Ectodermal cell (in vitro differentiated cells): ENCODE data around the gene SREBF1.

ENCODE experiments used
- H3K27ac ChIP-seq: 2 replicates; pipeline ENCODE4 v1.7.0; 2013; ENCODE audit warnings: mild to moderate bottlenecking, low read depth, low read length; ENCODE audit not compliant: insufficient read depth, poor library complexity, severe bottlenecking
- H3K27me3 ChIP-seq: 2 replicates; pipeline ENCODE4 v1.7.0; 2013; ENCODE audit warnings: mild to moderate bottlenecking, low read length; ENCODE audit not compliant: insufficient read depth, control insufficient read depth, poor library complexity, severe bottlenecking
- H3K36me3 ChIP-seq: one replicate; pipeline ENCODE4 v1.7.0; 2013; ENCODE audit warnings: low read length; ENCODE audit not compliant: control insufficient read depth, insufficient read depth
- H3K4me1 ChIP-seq: one replicate; pipeline ENCODE4 v1.7.0; 2013; ENCODE audit warnings: low read length; ENCODE audit not compliant: control insufficient read depth, insufficient read depth
- H3K4me3 ChIP-seq: 2 replicates; pipeline ENCODE4 v1.7.0; 2013; ENCODE audit warnings: low read depth, low read length, control low read depth; ENCODE audit not compliant: insufficient read depth
- H3K9me3 ChIP-seq: 2 replicates; pipeline ENCODE4 v1.7.0; 2013; ENCODE audit warnings: mild to moderate bottlenecking, low read length, moderate library complexity; ENCODE audit not compliant: control insufficient read depth
- WGBS, 2 experiments: methylation state at CpG; one replicate each; pipeline ENCODE4 v1.1.7; 2013; ENCODE audit warnings: missing lambda C conversion rate in 2 of 2; 5-methylcytosine and 5-hydroxymethylcytosine counted together

Gene SREBF1

DNA sequence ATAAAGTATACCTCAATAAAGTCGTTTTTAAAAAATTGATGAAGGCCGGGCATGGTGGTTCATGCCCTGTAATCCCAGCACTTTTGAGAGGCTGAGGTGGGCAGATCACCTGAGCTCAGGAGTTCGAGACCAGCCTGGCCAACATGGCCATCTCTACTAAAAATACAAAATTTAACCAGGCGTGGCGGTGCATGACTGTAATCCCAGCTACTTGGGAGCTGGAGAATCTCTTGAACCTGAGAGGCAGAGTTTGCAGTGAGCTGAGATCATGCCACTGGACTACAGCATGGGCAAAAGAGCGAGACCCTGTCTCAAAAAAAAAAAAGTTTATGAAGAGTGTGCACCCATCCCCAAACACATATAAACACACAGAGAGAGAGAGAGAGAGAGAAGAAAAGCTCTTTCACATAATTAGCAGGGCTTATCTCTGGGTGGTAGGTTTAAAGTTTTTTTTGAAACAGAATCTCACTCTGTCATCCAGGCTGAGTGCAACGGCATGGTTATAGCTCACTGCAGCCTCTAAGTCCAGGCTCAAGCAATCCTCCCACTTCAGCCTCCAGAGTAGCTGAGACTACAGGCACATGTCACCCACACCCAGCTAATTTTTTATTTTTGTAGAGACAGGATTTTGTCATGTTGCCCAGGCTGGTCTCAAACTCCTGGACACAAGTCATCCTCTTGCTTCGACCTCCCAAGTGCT is 3.0 kb downstream of the SREBF1 start:
- no peaks in the 10 kb centered on the region for H3K27me3 ChIP-seq
- peaks cover 28% of the 10 kb centered on the region for H3K4me1 ChIP-seq
- no peak overlapping the region for H3K4me3 ChIP-seq
- 95% methylated on average over 7 of the region's 8 CpGs for WGBS, 2 experiments
- H3K36me3 ChIP-seq: no peaks in the 10 kb centered on the region
- no peaks in the 10 kb centered on the region for H3K9me3 ChIP-seq
- H3K27ac ChIP-seq: no peak overlapping the region

GRCh38 chr17:17832032-17832363 is 4.8 kb downstream of the SREBF1 start:
- no peaks in the 10 kb centered on the region for H3K36me3 ChIP-seq
- H3K27me3 ChIP-seq: no peaks in the 10 kb centered on the region
- WGBS, 2 experiments: 91 to 94% methylated on average over 2 of the region's 2 CpGs
- peaks cover 11% of the 10 kb centered on the region for H3K4me1 ChIP-seq
- H3K27ac ChIP-seq: no peak overlapping the region
- no peaks in the 10 kb centered on the region for H3K9me3 ChIP-seq
- no peak overlapping the region for H3K4me3 ChIP-seq

GRCh38 chr17:17831208-17832031 is 5.4 kb downstream of the SREBF1 start:
- Histone ChIP-seq H3K27me3 (no peaks in the 10 kb centered on the region), H3K9me3 (no peaks in the 10 kb centered on the region), H3K4me1 (peaks cover 10% of the 10 kb centered on the region), H3K36me3 (no peaks in the 10 kb centered on the region), H3K27ac (no peak overlapping the region), H3K4me3 (no peak overlapping the region)
- 91% methylated on average over 12 of the region's 12 CpGs for WGBS, 2 experiments

DNA sequence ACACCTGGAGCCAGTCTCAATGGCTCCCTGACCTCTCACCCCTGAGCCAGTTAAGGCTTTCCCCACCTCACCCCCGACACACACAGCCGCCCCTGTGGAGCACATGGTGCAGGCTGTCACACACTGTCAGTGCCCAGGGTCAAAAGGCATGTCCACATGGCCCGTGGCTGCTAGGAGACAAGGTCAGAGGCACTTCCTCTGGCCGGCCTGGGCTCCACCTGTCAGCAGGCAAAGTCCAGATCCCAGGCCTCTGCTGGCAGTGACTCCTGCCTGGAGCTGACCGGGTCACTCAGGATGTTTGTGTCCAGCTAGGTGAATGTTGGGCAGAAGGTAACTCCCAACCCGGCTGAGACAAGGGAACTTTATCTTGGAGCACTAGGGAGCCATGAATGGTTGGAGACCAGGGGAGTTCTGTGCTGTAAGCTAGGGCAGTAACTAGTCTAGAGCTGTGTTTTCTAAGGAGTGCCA is 6.0 kb downstream of the SREBF1 start:
- H3K27me3 ChIP-seq: no peaks in the 10 kb centered on the region

GRCh38 chr17:17830269-17830567 is 6.6 kb downstream of the SREBF1 start:
- Histone ChIP-seq H3K4me3 (no peak overlapping the region), H3K27ac (no peak overlapping the region)
- 91 to 99% methylated on average over 2 of the region's 2 CpGs for WGBS, 2 experiments

More for the DNA sequence above, 6.0 kb downstream of the SREBF1 start:
- H3K36me3 ChIP-seq: no peaks in the 10 kb centered on the region
- H3K9me3 ChIP-seq: no peaks in the 10 kb centered on the region
- peaks cover 8% of the 10 kb centered on the region for H3K4me1 ChIP-seq
- 80 to 86% methylated on average over 6 of the region's 6 CpGs for WGBS, 2 experiments
- H3K27ac ChIP-seq: no peak overlapping the region
- no peak overlapping the region for H3K4me3 ChIP-seq

DNA sequence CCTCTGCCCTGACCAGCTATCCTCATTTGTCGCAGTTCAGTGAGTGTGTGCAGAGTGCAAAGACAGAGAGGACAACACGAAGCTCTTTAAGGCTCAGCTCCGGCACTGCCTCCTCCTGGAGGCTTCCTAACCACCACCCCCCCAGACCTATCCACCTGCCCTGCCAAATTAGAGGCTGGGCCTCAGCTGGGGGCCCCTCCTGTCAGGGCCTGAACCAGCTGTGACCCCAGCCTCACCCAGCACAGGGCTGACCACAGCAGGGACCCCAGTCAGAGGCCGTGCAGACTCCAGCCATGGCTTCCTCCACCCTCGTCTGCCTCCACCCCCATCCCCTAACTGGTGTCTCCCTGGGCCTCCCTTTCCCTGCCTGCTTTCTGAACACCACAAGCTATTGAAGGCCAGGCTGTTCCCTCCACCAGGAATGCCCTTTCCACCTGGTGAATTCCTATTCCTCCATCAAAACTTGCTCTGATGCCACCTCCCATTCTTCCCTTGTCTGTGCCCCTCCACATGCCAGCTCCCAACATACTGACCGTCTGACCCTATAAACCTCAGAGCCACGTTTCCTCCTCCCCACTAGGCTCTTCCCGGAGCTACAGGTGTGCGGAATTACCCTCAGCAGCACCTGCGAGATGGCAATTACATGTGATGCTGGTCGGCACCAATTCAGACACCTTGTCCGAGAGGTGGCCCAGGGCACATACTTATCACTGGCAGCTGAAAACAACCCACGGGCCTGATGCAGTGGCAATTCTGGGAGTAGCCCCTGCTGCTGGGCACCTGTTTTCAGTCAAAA is 8.8 kb downstream of the SREBF1 start:
- WGBS, 2 experiments: 89 to 90% methylated on average over 13 of the region's 13 CpGs
- Histone ChIP-seq H3K27me3 (no peaks in the 10 kb centered on the region), H3K27ac (no peak overlapping the region), H3K36me3 (no peaks in the 10 kb centered on the region), H3K9me3 (no peaks in the 10 kb centered on the region), H3K4me1 (peaks cover 16% of the 10 kb centered on the region), H3K4me3 (no peak overlapping the region)

More at GRCh38 chr17:17830269-17830567, 6.6 kb downstream of the SREBF1 start:
- Histone ChIP-seq H3K4me1 (peaks cover 2% of the 10 kb centered on the region), H3K9me3 (no peaks in the 10 kb centered on the region), H3K36me3 (no peaks in the 10 kb centered on the region), H3K27me3 (no peaks in the 10 kb centered on the region)

GRCh38 chr17:17826942-17827785 is 9.6 kb downstream of the SREBF1 start:
- H3K36me3 ChIP-seq: no peaks in the 10 kb centered on the region
- no peak overlapping the region for H3K27ac ChIP-seq
- H3K27me3 ChIP-seq: no peaks in the 10 kb centered on the region
- peaks cover 22% of the 10 kb centered on the region for H3K4me1 ChIP-seq
- H3K9me3 ChIP-seq: no peaks in the 10 kb centered on the region
- no peak overlapping the region for H3K4me3 ChIP-seq
- 94% methylated on average over 16 of the region's 16 CpGs for WGBS, 2 experiments

DNA sequence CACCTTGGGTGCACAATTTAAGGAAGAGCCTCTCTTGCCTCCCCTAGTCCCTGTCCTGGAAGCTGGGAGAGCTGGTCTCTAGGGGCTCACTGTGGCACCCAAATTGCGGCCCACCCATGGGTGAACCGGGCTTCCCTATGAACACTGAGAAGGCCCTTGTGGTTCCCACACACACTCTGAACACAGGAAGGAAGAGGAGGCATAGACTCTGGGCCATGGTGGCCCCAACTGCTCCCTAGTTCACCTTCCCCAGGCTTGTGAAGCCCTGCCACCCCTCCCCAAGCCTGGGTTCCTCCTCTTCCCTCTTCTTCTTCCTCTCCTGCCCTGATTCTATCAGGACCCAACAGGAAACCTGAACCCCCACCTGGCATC is 10.5 kb downstream of the SREBF1 start:
- H3K4me3 ChIP-seq: no peak overlapping the region
- H3K36me3 ChIP-seq: no peaks in the 10 kb centered on the region
- H3K4me1 ChIP-seq: peaks cover 25% of the 10 kb centered on the region
- no peak overlapping the region for H3K27ac ChIP-seq
- H3K27me3 ChIP-seq: no peaks in the 10 kb centered on the region
- no peaks in the 10 kb centered on the region for H3K9me3 ChIP-seq
- 92 to 98% methylated on average over 2 of the region's 2 CpGs for WGBS, 2 experiments

DNA sequence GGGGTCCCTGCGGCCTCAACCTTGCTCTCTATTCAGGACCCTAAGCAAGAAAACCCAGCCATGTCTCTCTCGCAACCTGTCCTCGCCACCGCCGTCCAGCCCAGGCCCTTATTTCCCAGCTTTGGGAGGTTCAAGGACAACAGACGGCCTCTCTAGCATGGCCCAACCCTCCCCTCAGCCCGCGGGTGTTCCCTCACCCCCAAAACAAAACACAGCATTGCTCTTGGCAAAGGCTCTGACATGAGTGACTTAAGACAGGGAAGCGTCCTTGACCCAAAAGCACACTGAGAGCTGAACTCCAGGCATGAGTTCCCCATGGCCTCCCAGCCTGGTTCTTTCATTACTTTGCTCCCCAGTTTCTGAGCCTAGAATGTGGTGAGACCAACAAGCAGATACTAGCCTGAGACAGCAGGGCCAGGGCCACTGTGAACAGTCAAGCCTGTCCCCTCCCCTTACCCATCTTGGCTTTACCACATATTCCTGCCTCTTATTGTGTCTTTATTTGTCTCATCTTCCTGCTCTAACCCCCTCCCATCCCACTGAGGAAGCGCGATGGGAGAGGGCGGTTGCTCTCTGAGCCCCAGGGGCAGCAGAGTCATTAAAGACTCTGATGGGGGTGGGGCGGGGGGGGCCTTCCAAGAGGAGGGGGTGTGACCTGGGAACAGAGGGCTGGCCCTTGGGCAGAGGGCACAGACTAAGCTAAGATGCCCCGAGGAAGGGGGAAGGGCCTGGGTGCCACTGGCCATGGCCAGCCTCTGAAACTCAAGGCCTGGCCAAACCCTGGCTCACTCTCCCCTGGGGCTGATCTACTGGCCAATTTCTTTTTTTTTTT is 11.8 kb downstream of the SREBF1 start:
- H3K27me3 ChIP-seq: no peaks in the 10 kb centered on the region
- no peaks in the 10 kb centered on the region for H3K9me3 ChIP-seq
- H3K36me3 ChIP-seq: no peaks in the 10 kb centered on the region
- WGBS, 2 experiments: 46 to 49% methylated on average over 14 of the region's 14 CpGs
- H3K4me1 ChIP-seq: peaks cover 28% of the 10 kb centered on the region
- H3K4me3 ChIP-seq: no peak overlapping the region
- H3K27ac ChIP-seq: peak overlapping the region; percentile 6
